Stimulated activated CD8-positive, alpha-beta memory T cell treated with anti-CD3 and anti-CD28 coated beads, Interleukin-7, amount 100 ng/mL, for 1 hour (primary cell): ENCODE measurements around the gene KRTAP10-7.
"Not testable (repeated sequence)": the region's sequence is repeated elsewhere in the genome, so short reads cannot be mapped to it uniquely, and the experiment has no call there.

ENCODE experiments used
- DNase-seq, 2 donors: peaks; one replicate each; pipeline ENCODE4 v3.0.0-alpha.2; 2020; ENCODE audit warnings: low read depth in 2 of 2

The KRTAP10-7 gene

DNA sequence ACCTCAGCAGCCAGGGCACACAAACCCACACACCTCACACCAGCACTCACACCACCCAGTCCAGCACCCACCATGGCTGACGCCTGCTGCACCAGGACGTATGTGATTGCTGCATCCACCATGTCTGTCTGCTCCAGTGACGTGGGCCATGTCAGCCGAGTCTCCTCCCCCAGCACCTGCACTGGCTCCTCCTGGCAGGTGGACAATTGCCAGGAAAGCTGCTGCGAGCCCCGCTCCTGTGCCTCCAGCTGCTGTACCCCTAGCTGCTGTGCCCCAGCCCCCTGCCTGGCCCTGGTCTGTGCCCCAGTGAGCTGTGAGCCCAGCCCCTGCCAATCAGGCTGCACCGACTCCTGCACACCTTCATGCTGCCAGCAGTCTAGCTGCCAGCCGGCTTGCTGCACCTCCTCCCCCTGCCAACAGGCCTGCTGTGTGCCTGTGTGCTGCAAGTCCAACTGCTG, 11.7 kb downstream of the KRTAP10-7 start, which contains the start of gene KRTAP10-8:
Gene KRTAP10-8, plus strand, starts transcription at position 51 of the 458 bp plus-strand sequence. Its CDS starts 22 bp downstream, at position 73.
- DNase-seq: no peak

DNA sequence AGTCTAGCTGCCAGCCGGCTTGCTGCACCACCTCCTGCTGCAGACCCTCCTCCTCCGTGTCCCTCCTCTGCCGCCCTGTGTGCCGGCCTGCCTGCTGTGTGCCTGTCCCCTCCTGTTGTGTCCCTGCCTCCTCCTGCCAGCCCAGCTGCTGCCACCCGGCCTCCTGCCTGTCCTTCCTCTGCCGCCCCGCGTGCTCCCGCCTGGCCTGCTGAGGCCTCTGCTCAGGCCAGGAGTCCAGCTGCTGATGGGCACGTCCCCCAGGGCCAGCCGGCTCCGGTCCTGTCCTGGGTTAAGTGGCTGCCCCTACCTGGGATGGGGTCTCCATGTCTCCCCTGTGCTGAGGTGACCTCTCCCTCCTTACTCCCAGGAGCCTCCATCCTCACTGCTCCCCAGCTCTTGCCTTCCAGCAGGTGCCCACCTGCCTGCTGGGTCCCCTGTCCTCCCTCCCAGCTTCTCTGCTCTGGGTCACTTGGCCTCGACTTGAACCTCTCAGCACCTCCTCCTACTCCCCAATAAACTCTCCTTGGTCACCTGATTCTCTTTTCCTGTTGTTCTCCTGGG, 12.4 kb downstream of the KRTAP10-7 start:
- DNase-seq: no peak

DNA sequence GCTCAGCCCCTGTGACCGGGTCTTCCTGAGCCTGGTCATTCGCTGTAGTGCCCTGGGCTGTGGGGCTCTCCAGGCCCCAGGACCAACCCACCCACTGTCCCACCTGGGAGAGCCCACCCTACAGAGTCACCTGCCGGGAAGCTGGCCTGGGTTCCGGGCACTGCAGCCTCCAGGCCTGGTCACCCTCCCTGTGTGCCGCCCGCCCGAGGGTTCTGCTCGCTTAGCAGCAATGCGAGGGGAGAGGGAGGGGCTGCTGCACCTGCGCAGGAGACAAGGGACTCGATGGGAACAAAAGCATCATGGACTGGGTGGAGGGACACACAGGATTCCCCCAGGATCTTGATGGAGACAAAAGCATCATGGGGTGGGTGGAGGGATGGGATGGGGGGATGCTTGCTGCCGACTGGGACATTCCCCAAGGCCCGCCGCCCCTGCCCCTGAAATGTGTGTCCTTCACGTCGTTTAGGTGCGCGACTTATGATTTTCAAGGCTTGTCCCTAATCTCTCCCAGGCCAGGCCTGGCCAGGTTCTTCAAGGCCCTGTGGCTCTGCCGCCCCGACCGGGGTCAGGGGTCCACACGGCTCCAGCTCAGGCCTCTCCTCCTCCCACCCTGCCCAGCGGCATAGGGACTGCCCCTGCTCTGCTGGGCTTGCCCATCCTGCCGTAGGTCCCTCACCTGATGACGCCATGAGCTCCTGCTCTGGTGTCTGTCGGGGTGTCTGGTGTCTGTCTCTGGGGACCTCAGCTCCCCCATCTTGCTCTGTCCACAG, 13.2 kb downstream of the KRTAP10-7 start:
- no peak for DNase-seq

DNA sequence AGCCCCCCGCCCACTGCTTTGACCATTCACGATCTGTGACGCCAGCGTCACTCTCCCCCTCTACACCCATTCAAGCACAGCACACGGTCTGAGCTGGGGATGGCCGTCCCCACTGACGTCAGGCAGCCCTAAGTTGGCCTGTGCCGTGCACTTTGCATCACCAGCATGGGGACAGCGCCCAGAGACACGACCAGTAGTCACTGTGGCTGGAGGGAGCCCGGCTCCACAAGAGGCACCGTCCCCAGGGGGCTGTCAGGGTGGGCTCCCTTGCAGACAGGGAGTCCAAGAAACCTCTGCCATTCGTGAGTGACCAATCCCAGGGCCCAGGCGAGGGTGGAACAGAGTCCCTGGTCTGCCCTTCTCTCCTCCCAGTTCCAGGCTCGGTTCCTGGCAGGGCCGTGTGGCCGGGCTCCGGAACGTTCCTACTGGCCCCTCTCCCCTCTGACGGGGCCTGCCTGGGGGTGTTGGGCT, 13.8 kb downstream of the KRTAP10-7 start:
- DNase-seq: no peak

DNA sequence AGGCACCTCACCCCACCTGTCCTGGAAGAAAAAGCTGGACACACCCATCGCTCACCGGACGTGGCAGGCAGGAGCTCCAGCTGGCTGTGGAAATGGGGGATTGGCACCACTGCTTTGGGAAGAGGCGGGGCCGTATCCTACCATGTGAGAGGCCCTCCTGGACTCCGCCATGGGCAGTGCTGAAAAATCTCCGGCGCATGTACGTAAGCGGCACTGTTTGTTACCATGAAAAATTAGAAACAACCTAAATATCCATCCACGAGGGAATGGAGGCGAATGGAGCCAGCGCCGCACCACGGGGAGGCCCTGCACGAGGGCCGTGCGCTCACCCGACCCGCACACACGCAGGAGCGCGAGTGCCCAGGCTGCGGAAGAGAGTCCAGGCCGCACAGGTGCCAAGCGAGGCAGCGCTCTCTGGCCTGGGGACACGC, 14.6 kb downstream of the KRTAP10-7 start:
- no peak for DNase-seq

DNA sequence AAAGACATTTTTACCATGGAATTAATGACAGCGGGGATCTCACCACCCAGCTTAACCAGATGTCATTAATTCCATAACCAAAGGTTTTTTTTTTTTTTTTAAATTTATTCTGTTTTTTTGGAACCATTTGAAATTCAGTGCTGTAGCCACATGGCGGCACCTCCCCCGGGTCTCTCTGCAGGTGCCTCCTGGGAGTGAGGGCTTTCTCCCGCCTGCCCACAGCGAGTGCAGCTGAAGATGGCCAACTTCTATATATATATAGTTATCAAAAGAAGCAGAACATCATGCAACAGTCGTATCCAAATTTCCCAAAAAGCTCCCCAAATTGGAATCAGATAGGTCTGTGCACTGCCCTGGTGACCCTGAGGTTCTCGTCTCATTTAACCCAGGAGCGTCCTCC, 15.1 kb downstream of the KRTAP10-7 start:
- no peak for DNase-seq

DNA sequence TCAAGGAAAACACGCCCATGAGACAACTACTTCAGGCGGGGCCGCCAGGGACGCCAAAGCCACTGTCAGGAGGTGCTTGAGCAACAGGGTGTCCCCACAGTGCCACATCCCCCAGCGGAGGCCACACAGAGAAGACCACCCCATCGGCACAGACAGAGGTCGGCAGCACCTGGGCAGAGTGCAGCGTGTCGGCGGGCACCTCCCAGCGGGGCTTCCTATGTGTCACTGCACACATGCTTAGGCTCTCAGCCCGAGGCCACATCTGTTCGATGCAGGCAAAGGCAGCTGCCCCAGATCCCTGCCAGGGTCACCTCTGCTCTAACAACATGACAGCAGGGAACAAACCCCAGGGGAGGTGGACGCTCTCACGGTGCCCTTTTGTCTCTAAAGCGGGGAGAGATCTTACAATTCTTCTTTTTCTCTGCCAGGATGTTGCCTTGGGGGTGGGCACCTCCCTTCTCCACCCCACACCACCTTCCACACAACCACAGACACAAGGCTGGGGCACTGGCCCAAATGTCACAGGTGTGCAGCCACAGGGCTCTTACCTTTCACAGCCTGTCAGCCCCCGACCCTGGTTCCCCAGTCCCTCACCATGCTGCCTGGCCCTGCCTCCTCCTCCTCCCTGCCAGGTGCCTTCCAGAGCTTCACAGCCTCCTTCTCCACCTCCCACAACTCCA, 15.7 kb downstream of the KRTAP10-7 start:
- DNase-seq: no peak

DNA sequence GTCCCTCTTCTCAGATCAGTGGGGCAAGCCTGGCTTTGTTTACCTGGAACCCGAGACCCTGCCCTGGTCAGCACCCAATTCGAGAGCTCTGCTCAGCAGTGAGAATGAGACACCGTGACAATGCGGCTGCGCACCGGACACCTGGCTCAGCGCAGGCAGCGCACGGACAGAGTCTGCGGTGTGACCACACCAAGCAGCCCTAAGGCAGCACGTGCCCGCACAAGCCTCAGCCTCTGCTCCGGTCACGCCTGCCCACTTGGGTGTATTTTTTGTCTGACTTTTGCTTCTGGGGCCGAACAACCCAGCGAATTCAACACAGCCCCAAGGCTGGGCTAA, 16.2 kb downstream of the KRTAP10-7 start:
- no peak for DNase-seq

DNA sequence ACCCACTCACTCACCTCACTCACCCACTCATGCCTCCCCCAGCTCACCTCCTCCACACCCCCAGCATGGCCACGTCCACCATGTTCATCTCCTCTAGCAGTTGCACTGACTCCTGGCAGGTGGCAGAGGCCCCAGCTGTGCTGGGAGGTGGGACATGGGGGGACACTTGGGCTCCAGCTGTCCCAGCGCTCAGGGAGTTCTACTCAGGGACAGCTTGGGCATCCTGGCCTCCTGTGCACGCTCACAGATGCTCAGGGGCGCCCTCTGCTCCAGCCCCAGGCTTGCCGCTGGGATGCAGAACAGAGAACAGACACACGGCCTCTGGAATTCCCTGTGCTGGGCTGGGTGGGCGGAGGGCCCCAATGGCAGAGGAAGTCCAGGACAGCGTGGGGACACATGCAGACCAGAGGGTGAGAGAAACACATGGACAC, 16.7 kb downstream of the KRTAP10-7 start:
- no peak for DNase-seq

DNA sequence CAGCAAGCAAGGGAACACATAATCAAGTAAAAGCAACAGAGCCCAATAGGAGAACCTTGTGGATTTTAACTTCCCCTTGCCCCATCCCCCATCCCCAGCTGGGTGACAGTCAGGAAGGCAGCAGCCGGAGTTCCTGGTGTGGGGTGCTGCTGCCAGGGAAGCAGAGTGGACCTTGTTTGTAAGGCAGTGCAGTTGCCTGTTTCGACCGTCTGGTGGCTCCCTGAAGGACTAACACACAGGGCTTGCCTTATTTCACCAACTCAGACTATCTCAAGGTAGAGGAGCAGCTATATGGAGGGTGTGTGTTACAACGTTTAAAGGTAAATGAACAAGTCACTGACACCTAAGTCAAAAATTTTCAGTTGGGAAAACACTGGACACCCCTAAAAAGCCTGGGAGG, 18.1 kb downstream of the KRTAP10-7 start:
- no peak for DNase-seq

DNA sequence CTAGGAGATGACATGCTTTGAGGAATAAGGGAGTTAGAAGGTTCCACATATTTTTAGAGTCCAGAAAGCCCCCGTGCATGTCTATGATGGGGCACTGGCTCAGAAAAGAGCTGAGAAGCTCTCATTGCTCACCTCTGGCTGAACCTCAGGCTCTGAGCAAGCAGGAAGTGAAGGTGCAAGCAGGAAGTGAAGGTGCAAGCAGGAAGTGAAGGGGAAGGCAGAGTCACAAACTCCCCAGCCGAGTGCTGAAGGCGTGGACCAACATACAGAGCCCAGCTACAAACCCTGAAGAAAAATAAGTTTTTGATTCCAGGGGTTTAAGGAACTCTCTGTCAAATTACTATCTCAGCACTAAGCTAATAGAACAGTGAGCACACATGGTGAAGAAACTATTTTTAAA, 18.5 kb downstream of the KRTAP10-7 start:
- peak; percentile 32 to 33 for DNase-seq

DNA sequence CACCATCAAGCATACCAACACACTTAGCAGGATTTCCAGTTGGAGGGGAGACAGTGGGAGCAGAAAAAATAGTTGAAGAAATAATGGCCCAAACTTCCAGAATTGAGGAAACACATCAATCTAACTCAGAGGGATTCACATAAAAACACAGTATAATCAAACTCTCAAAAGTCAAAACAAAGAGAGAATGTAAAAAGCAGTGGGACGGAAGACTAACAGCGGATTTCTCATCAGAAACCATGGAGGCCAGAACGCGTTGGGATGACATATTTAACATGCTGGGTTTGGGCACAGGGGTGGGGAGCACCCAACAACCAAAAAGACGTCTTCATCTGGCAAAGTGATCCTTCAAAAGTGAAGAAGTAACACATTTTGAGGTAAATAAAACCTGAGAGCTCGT, 19.5 kb downstream of the KRTAP10-7 start:
- no peak for DNase-seq

DNA sequence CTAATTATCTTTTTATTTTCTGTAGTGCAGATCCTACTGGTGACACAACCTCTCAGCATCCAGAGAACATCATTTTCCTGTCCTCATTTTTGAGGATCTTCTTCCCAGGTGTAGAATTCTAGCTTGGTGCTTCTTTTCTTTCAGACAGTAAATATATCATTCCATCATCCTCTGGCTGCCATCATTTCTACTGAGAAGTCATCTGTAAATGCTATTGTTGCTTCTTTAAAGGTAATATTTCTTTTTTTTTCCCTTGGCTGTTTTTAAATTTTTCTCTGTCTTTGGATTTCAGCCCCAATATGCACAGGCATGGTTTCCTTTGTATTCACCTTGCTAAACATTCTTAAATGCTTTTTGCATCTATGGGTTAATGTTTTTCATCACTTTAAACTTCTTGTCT, 23.2 kb downstream of the KRTAP10-7 start:
- DNase-seq: no peak

DNA sequence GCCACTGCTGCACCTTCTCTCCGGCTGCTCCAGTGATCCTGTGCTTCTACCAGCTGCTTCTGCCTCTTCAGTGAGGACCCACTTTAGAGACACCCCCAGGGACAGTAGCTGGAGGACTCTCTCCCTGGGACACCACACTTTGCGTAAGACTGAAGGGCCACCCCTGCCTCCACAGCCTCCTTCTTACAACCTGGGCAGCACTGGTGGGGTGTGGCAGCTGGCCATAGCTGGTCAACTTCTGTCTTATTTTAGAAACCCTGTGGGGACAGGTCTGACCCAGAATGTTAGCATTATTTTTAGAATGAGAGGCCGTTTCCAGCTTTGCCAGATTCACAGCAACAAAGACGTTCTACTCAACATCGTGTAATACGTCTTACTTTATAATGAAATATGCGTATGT, 25.4 kb downstream of the KRTAP10-7 start:
- DNase-seq: no peak

DNA sequence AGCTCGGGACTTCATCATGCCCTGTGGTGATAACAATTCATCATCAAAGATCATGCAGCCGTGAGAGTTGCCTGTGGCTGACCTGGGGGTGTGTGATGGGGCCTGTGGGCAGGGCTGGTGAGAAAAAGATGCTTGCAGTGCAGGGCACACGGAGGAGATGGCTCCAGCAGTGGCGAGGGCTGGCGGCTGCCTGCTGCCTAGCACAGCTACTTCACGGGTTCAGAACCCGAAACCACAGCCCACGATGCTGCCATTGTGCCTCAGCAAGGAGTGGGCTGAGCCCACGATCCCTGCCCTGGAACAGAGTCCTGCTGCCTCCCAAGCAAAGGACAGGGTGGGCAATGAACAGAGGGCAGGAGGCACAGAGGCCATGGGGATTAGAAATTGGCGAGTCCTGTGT, 25.9 kb downstream of the KRTAP10-7 start:
- no peak for DNase-seq

DNA sequence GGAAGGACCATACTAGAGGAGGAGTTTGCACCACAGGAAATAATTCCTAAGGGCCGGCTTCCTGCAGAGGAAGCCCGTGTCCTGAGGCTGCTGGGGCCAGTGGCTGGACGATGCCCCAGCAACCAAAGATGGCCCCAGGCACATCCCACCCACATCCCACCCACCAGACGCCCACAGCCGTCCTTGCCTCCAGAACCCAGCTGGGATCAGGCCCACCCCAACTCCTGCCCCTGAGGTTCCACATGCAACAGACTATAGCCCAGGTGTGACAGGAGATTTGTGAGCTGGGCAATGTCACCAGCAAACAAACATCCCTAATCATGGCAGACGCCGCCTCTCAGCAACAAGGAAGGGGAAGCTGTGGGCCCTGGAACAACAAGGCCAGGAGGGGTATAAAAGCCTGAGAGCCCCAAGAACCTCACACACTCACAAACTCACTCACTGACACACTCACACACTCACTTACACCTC, 26.3 kb downstream of the KRTAP10-7 start, which contains the start of gene KRTAP10-9:
Gene KRTAP10-9, plus strand, starts transcription at position 421 of the 471 bp plus-strand sequence. CDS start 79 bp downstream, outside the sequence.
- no peak for DNase-seq

DNA sequence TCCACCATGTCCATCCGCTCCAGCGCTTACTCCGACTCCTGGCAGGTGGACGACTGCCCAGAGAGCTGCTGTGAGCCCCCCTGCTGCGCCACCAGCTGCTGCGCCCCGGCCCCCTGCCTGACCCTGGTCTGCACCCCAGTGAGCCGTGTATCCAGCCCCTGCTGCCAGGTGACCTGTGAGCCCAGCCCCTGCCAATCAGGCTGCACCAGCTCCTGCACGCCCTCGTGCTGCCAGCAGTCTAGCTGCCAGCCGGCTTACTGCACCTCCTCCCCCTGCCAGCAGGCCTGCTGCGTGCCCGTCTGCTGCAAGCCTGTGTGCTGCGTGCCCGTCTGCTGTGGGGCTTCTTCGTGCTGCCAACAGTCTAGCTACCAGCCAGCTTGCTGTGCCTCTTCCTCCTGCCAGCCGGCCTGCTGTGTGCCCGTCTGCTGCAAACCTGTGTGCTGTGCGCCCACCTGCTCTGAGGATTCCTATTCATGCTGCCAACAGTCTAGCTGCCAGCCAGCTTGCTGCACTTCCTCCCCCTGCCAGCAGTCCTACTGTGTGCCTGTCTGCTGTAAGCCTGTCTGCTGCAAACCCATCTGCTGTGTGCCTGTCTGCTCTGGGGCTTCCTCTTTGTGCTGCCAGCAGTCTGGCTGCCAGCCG, 26.9 kb downstream of the KRTAP10-7 start:
- DNase-seq: not testable (repeated sequence)

DNA sequence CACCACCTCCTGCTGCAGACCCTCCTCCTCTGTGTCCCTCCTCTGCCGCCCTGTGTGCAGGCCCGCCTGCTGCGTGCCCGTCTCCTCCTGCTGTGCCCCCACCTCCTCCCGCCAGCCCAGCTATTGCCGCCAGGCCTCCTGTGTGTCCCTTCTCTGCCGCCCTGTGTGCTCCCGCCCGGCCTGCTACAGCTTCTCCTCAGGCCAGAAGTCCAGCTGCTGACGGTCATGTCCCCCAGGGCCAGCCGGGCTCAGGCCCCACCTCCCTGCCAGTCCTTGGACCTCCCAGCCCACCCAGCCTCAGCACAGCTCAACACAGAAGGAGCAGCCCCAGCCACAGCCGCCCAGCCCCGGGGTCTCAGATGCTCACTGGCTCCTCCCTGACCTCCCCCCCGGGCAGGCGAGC, 27.4 kb downstream of the KRTAP10-7 start:
- DNase-seq: not testable (repeated sequence)

DNA sequence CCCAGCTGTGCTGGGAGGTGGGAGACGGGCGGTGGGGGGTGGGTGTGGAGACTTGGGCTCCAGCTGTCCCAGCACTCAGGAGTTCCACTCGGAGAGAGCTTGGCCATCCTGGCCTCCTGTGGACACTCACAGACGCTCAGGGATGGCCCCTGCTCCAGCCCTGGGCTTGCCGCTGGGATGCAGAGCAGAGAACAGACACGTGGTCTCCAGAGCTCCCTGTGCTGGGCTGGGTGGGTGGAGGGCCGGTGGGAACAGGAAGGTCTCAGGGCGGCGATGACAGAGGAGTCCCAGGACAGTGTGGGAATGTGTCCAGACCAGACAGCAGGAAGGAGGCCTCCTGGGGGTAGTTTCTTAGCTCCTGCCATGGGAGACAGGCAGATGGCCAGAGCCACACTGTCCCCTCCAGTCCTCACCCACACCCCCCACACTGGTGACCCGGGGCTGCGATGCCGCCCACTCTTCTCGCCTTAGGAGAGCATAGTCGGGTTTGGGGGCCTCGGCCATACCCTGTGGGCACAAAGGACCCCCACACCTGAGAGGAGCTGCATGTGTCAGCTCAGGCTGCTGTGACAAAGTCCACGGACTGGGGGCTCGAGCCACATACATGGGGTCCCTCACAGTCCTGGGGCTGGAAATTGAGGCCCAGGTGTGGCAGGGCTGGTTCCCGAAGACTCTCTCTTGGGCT, 28.5 kb downstream of the KRTAP10-7 start:
- DNase-seq: no peak

DNA sequence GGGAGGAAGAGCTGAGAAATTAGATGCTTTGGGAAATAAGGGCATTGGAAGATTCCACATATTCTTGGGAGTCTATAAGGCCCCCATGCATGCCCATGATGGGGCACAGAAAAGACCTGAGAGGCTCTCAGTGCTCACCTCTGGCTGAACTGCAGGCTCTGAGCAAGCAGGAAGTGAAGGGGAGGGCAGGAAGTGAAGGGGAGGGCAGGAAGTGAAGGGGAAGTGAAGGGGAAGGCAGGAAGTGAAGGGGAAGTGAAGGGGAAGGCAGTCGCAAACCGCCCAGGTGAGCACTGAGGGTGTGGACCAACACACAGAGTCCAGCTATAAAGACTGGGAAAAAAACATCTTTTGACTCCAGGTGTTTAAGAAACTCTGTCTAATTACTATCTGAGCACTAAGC, 30.0 kb downstream of the KRTAP10-7 start:
- no peak for DNase-seq

DNA sequence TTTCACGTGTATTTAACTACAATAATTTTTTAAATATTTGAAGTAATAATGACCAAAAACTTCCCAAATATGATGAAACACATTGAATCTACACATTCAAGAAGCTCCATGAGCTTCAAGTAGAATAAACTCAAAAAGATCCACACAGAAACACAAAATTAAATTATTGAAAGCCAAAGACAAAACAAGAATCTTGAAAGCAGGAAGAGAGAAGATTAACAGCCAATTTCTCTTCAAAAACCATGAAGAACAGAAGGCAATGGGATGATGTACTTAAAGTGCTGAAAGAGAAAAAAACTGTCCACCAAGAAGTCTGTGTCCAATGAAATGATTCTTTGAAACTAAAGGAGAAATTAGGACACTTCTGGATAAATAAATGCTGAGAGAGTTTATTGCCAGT, 31.7 kb downstream of the KRTAP10-7 start:
- no peak for DNase-seq
